GM12875 (cell line): ENCODE data around the gene GRID2.

Experiments
- H3K4me3 ChIP-seq: one replicate; pipeline ENCODE4 v1.5.1; 2011; ENCODE audit warnings: low read depth, low read length, control low read depth
- CTCF ChIP-seq: IDR thresholded peaks from 2 replicates; pipeline ENCODE4 v1.5.1; 2011; ENCODE audit warnings: low read depth, mild to moderate bottlenecking, control low read depth, inconsistent platforms, low read length, moderate library complexity, borderline replicate concordance; ENCODE audit not compliant: insufficient read depth

Gene GRID2

GRCh38 chr4:93303440-93303839 lies 999.7 kb downstream of the GRID2 start:
- TF ChIP-seq CTCF = no peak
- H3K4me3 ChIP-seq = no peak overlapping the region

GRCh38 chr4:93312299-93312698 lies 1008.5 kb downstream of the GRID2 start:
- H3K4me3 ChIP-seq = no peak overlapping the region
- no peak for TF ChIP-seq CTCF

DNA sequence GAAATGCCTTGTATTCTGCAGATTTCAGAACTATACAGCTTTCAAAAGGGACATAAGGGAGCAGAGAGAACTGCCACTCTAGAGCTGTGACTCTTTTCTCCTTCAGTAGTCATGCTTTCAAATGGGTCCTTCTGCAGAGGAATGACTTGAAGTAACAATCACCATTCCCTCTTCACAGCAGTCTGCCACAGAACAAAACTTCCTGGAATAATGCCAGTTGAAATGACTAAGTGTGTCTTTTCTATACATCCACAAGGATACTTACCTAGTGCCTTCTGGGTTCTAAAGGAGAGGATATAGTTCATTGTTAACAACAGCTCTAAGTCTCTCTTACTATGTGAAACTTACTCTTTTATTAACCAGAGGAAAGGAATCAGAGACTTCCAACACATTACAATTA lies 1009.4 kb downstream of the GRID2 start:
- TF ChIP-seq CTCF = no peak
- H3K4me3 ChIP-seq = no peak overlapping the region

DNA sequence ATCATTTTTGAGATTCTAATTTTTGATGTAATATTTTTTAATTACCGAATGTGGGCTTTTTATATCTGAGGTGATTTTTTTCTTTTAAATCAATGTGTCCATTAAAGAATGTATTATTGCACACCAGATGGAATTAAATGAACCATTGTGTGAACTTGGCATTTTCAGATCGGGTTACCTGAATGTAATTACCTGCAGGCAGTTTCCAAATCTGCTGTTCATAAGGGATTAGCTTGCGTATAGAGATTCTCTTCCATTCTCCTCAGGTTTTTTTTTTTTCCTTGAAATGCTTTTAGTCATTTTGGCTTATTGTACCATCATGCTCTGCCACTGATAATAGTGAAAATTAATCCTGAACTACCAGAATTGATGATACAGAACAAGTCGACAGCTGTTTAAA lies 1013.3 kb downstream of the GRID2 start:
- no peak overlapping the region for H3K4me3 ChIP-seq
- no peak for TF ChIP-seq CTCF

- TF ChIP-seq CTCF = no peak
- H3K4me3 ChIP-seq = no peak overlapping the region
These were observed 1013.8 kb downstream of the GRID2 start for GRCh38 chr4:93317561-93317960.

GRCh38 chr4:93319041-93319440 lies 1015.3 kb downstream of the GRID2 start:
- no peak overlapping the region for H3K4me3 ChIP-seq
- TF ChIP-seq CTCF = no peak

- H3K4me3 ChIP-seq = no peak overlapping the region
- TF ChIP-seq CTCF = no peak
These were observed 1016.6 kb downstream of the GRID2 start for GRCh38 chr4:93320356-93320755.
